GM12874 (cell line): ENCODE measurements around the gene CERS2.
A peak's percentile ranks its signal among the peaks of the same experiment; 100 is the strongest.

Experiments
- TF ChIP-seq, protein P1 (sequence below): IDR thresholded peaks from 2 replicates; pipeline ENCODE4 v1.5.1; 2011; ENCODE audit warnings: low read depth, mild to moderate bottlenecking, control low read depth, low read length, moderate library complexity; ENCODE audit not compliant: insufficient read depth

Gene CERS2

GRCh38 chr1:150922519-150922975 lies 52.1 kb downstream of the CERS2 start:
- TF ChIP-seq, protein P1, sequence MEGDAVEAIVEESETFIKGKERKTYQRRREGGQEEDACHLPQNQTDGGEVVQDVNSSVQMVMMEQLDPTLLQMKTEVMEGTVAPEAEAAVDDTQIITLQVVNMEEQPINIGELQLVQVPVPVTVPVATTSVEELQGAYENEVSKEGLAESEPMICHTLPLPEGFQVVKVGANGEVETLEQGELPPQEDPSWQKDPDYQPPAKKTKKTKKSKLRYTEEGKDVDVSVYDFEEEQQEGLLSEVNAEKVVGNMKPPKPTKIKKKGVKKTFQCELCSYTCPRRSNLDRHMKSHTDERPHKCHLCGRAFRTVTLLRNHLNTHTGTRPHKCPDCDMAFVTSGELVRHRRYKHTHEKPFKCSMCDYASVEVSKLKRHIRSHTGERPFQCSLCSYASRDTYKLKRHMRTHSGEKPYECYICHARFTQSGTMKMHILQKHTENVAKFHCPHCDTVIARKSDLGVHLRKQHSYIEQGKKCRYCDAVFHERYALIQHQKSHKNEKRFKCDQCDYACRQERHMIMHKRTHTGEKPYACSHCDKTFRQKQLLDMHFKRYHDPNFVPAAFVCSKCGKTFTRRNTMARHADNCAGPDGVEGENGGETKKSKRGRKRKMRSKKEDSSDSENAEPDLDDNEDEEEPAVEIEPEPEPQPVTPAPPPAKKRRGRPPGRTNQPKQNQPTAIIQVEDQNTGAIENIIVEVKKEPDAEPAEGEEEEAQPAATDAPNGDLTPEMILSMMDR = peak; percentile 72

GRCh38 chr1:150917387-150917786 lies 57.2 kb downstream of the CERS2 start:
- TF ChIP-seq, protein P1 = no peak
